A549 (cell line): ENCODE measurements around the gene NPNT.

Source experiments
- BHLHE40 ChIP-seq: IDR thresholded peaks from 2 replicates; pipeline ENCODE4 v1.6.1; 2012; ENCODE audit warnings: low read depth, low read length, inconsistent platforms
- CEBPB ChIP-seq, 2 experiments: fragments of >200 bp in 1 of 2; sonication (Bioruptor Twin) in 1 of 2; formaldehyde crosslinking in 1 of 2; IDR thresholded peaks; 2 replicates each; pipeline ENCODE4 v1.6.1; 2012 to 2016
- ESRRA ChIP-seq: fragments of 150-350 bp; IDR thresholded peaks from 2 replicates; pipeline ENCODE4 v1.6.1; 2014; ENCODE audit warnings: mild to moderate bottlenecking, low read length, borderline replicate concordance
- MAZ ChIP-seq: fragments of 150-350 bp; IDR thresholded peaks from 2 replicates; pipeline ENCODE4 v1.6.1; 2014; ENCODE audit warnings: antibody characterized with exemption, low read depth, low read length, borderline replicate concordance
- NR3C1 ChIP-seq: fragments of >200 bp; sonication (Bioruptor Twin); formaldehyde crosslinking; IDR thresholded peaks from 3 replicates; pipeline ENCODE4 v1.6.1; 2017
- POLR2A ChIP-seq: IDR thresholded peaks from 2 replicates; pipeline ENCODE4 v1.6.1; 2012; ENCODE audit warnings: mild to moderate bottlenecking, low read length
- TF ChIP-seq, protein P1 (sequence below): fragments of >200 bp; sonication (Bioruptor Twin); formaldehyde crosslinking; IDR thresholded peaks from 3 replicates; pipeline ENCODE4 v1.5.1; 2016

- TF ChIP-seq CEBPB (IDR thresholded peaks at IDR 0.05) (no peak), NR3C1 (no peak), ESRRA (no peak), MAZ (no peak), POLR2A (no peak), BHLHE40 (no peak)
- TF ChIP-seq, protein P1, sequence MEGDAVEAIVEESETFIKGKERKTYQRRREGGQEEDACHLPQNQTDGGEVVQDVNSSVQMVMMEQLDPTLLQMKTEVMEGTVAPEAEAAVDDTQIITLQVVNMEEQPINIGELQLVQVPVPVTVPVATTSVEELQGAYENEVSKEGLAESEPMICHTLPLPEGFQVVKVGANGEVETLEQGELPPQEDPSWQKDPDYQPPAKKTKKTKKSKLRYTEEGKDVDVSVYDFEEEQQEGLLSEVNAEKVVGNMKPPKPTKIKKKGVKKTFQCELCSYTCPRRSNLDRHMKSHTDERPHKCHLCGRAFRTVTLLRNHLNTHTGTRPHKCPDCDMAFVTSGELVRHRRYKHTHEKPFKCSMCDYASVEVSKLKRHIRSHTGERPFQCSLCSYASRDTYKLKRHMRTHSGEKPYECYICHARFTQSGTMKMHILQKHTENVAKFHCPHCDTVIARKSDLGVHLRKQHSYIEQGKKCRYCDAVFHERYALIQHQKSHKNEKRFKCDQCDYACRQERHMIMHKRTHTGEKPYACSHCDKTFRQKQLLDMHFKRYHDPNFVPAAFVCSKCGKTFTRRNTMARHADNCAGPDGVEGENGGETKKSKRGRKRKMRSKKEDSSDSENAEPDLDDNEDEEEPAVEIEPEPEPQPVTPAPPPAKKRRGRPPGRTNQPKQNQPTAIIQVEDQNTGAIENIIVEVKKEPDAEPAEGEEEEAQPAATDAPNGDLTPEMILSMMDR: no peak
These were observed 74.3 kb downstream of the NPNT start for GRCh38 chr4:105969575-105969974.
